Upper lobe of right lung (tissue), 1 donor: ENCODE measurements around the gene EVA1C. TPM values are rescaled to one million over a fixed set of nuclear protein-coding genes. Genes with fewer than 3 reads are reported as not detected.

ENCODE experiments used
- ATAC-seq: fragments of 200-7000 bp; cut with Tn5 transposase; one replicate; pipeline ENCODE4 v1.9.1; 2020; ENCODE audit warnings: mild to moderate bottlenecking, moderate library complexity
- DNase-seq: peaks from one replicate; pipeline ENCODE4 v3.0.0-alpha.2; 2020
- H3K27ac ChIP-seq: fragments of 200-600 bp; one replicate; pipeline ENCODE4 v1.8.0; 2022
- H3K27me3 ChIP-seq: fragments of 200-600 bp; one replicate; pipeline ENCODE4 v1.8.0; 2022; ENCODE audit warnings: mild to moderate bottlenecking
- H3K36me3 ChIP-seq: fragments of 200-600 bp; one replicate; pipeline ENCODE4 v1.8.0; 2022
- H3K4me1 ChIP-seq: fragments of 200-600 bp; one replicate; pipeline ENCODE4 v1.8.0; 2022
- H3K4me3 ChIP-seq: fragments of 200-600 bp; one replicate; pipeline ENCODE4 v1.8.0; 2022; ENCODE audit warnings: mild to moderate bottlenecking
- H3K9me3 ChIP-seq: fragments of 200-600 bp; one replicate; pipeline ENCODE4 v1.8.0; 2022
- CTCF ChIP-seq: fragments of 200-600 bp; IDR thresholded peaks from one replicate; pipeline ENCODE4 v1.8.0; 2022; ENCODE audit warnings: antibody characterized with exemption
- intact Hi-C: fragments of 100-400 bp; cut with DNase I; formaldehyde crosslinking; loops from one replicate; pipeline ENCODE4 v1.11.0; 2022
- total RNA-seq: library from RNA; stranded (reverse); fragmentation: NEBNext Ultra II Directional; extraction: Animal tissue kit (Norgen Biotek cat#: 25700); gene quantifications from one replicate; pipeline ENCODE4 v1.2.1, GENCODE V29; 2021
- donor health status: DM: no; HTN: yes; CAD: no; lungs with severe emphysema.

The EVA1C gene
- total RNA-seq, 1 donor from 2014 or later, result 55.4 TPM

DNA sequence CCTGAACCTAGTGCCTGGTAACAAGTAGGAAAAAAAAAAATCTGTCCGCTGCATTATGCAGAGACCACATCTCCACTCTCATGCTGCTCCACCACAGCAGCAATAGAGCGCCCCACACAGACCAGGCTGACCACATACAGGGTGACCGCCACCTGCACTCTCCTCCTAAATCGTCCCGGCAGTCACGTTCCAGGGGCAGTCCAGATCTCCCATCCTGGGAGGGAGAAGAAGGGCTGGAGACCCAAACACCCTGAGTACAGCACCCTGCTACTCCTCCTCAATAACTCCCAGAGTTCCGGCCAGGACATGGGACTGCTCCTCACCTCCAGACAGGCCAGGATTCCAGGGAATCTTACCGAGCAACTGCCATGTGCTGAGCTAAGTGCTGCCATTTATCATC lies 35.0 kb upstream of the EVA1C start:
- Histone ChIP-seq H3K36me3 (peaks cover 50% of the 10 kb centered on the region), H3K4me1 (peaks cover 4% of the 10 kb centered on the region), H3K9me3 (no peaks in the 10 kb centered on the region), H3K27me3 (no peaks in the 10 kb centered on the region), H3K4me3 (no peak overlapping the region), H3K27ac (no peak overlapping the region)
- DNase-seq (no peak), ATAC-seq (peak; percentile 28)
- TF ChIP-seq CTCF, result no peak
- intact Hi-C loops, result no loop called here

DNA sequence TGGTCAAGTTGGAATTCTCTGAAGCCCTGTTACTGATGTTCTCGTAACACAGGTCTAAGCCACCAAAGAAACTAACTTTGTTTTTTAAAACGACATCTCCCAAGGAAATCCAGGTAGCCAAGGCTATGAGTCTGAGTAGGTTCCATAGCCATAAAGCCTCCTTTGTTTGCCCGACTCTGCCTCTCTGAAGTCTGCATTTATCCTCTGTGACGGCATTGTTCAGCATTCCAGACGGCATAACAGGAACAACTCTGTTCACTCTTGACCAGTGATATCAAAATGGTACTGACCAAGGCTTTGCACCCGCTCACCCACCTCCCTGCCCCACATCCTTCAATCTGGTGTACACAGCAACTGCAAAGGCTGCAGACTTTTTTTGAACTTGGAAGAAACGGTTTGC lies 34.5 kb upstream of the EVA1C start:
- intact Hi-C loops, result no loop called here
- H3K4me3 ChIP-seq, result no peak overlapping the region
- TF ChIP-seq CTCF, result no peak
- ATAC-seq, result no peak
- H3K27me3 ChIP-seq, result no peaks in the 10 kb centered on the region
- peaks cover 55% of the 10 kb centered on the region for H3K36me3 ChIP-seq
- no peak for DNase-seq
- no peaks in the 10 kb centered on the region for H3K9me3 ChIP-seq
- H3K4me1 ChIP-seq, result peaks cover under 1% of the 10 kb centered on the region
- no peak overlapping the region for H3K27ac ChIP-seq

GRCh38 chr21:32378956-32379355 lies 33.5 kb upstream of the EVA1C start:
- H3K27ac ChIP-seq, result no peak overlapping the region
- ATAC-seq (no peak), DNase-seq (no peak)
- no peaks in the 10 kb centered on the region for H3K27me3 ChIP-seq
- no peak for TF ChIP-seq CTCF
- peaks cover 58% of the 10 kb centered on the region for H3K36me3 ChIP-seq
- no peak overlapping the region for H3K4me3 ChIP-seq
- H3K4me1 ChIP-seq, result no peaks in the 10 kb centered on the region
- H3K9me3 ChIP-seq, result no peaks in the 10 kb centered on the region
- intact Hi-C loops, result no loop called here

DNA sequence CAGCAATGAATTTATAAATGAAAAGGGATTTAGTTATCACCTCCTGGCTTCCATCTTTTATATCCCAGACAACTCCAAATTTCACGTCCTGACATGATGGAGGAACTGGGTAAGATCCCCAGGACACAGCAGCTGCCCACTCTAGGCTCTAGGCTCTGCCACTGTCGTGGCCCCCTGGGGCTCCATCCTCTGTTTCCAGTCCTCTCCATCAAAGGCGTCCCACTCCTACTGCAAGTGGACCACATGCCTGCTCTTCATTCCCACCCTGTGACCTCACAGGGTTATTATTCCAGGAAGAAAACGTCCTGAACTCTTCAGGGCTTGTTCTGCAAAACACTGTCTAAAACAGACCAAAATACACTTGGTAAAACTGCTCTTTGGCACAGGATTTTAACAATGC lies 31.6 kb upstream of the EVA1C start:
- Histone ChIP-seq H3K36me3 (peaks cover 63% of the 10 kb centered on the region), H3K27ac (no peak overlapping the region), H3K4me3 (no peak overlapping the region), H3K27me3 (no peaks in the 10 kb centered on the region), H3K4me1 (no peaks in the 10 kb centered on the region), H3K9me3 (no peaks in the 10 kb centered on the region)
- DNase-seq, result no peak
- no peak for TF ChIP-seq CTCF
- intact Hi-C loops, result no loop called here
- no peak for ATAC-seq

DNA sequence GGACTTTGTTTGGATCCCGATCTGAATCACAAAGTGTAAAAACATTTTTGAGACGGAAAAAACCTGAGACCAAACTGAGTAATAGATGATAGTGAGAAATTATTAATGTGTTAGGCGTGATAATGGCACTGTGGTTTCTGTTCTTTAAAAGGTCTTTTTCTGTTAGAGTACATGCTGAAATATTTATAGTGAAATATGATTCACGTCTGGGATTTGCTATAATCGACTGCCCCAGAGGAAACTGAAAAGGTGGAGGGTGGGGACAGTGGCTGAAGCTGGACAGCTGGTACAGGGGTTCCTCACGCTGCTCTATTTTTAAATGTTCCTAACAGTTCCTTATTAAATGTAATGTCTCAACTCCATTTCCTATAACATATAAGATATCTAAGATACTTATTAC lies 30.9 kb upstream of the EVA1C start:
- Histone ChIP-seq H3K4me1 (no peaks in the 10 kb centered on the region), H3K36me3 (peaks cover 63% of the 10 kb centered on the region)

More for the DNA sequence above, 30.9 kb upstream of the EVA1C start:
- intact Hi-C loops, result no loop called here
- ATAC-seq (no peak), DNase-seq (no peak)
- Histone ChIP-seq H3K9me3 (no peaks in the 10 kb centered on the region), H3K4me3 (no peak overlapping the region), H3K27me3 (no peaks in the 10 kb centered on the region), H3K27ac (no peak overlapping the region)
- TF ChIP-seq CTCF, result no peak
